HepG2 (cell line): Measurements from ENCODE around the gene TAC1.

Source experiments
- ARNT ChIP-seq: fragments of 450-650 bp; IDR thresholded peaks from 2 replicates; pipeline ENCODE4 v1.6.1; 2017
- EP300 ChIP-seq, 3 experiments: sonication (generic) in 1 of 3; formaldehyde crosslinking in 1 of 3; IDR thresholded peaks; 2 replicates each; pipeline versions ENCODE4 v1.5.1 to v1.6.1; 2011 to 2020; ENCODE audit warnings: low read depth in 2 of 3, low read length in 2 of 3, borderline replicate concordance in 1 of 3, improper control_type of control experiment in 1 of 3, mild to moderate bottlenecking in 1 of 3, missing genetic modification reagents in 1 of 3, moderate library complexity in 1 of 3
- ETV5 ChIP-seq: IDR thresholded peaks from 2 replicates; pipeline ENCODE4 v1.6.1; 2018; ENCODE audit warnings: missing biosample characterization, missing genetic modification reagents, inconsistent platforms, borderline replicate concordance
- FOXP1 ChIP-seq, 2 experiments: fragments of 450-650 bp in 1 of 2; IDR thresholded peaks; 2 replicates each; pipeline ENCODE4 v1.6.1; 2017 to 2018; ENCODE audit warnings: antibody characterized with exemption in 1 of 2
- HOXA5 ChIP-seq: sonication (generic); formaldehyde crosslinking; IDR thresholded peaks from 2 replicates; pipeline ENCODE4 v1.4.0; 2020; ENCODE audit warnings: missing genetic modification reagents
- KDM1A ChIP-seq: IDR thresholded peaks from 2 replicates; pipeline ENCODE4 v1.6.1; 2016; ENCODE audit warnings: missing compliant biosample characterization
- PRMT3 ChIP-seq: sonication (generic); formaldehyde crosslinking; IDR thresholded peaks from 2 replicates; pipeline ENCODE4 v1.8.1; 2022; ENCODE audit warnings: low read depth, mild to moderate bottlenecking, moderate library complexity, missing genetic modification reagents, borderline replicate concordance
- YY1 ChIP-seq: IDR thresholded peaks from 2 replicates; pipeline ENCODE4 v1.6.1; 2011; ENCODE audit warnings: low read length, low read depth, moderate library complexity, mild to moderate bottlenecking; ENCODE audit not compliant: insufficient read depth, insufficient replicate concordance
- ZNF274 ChIP-seq: sonication (generic); formaldehyde crosslinking; IDR thresholded peaks from 2 replicates; pipeline ENCODE4 v1.5.1; 2020; ENCODE audit warnings: mild to moderate bottlenecking, missing genetic modification reagents
- ZNF768 ChIP-seq: sonication (generic); formaldehyde crosslinking; IDR thresholded peaks from 2 replicates; pipeline ENCODE4 v1.4.0; 2020; ENCODE audit warnings: missing genetic modification reagents
- TF ChIP-seq, protein P1 (sequence below): sonication (generic); formaldehyde crosslinking; conservative IDR thresholded peaks from 2 replicates; pipeline ENCODE4 v1.4.0; 2020; ENCODE audit warnings: missing genetic modification reagents

GRCh38 chr7:97748482-97748881 is 16.6 kb downstream of the TAC1 start:
- TF ChIP-seq ZNF768 = no peak
- no peak for TF ChIP-seq PRMT3
- TF ChIP-seq ZNF274 (CRISPR knock-in tag) = no peak
- TF ChIP-seq ETV5 (CRISPR knock-in tag) = no peak
- TF ChIP-seq EP300 (IDR thresholded peaks at IDR 0.05; ENCODE audit: low read depth in 2 of 2, low read length in 2 of 2) = no peak
- no peak for TF ChIP-seq EP300 (CRISPR knock-in tag; IDR thresholded peaks at IDR 0.05; ENCODE audit: borderline replicate concordance)
- TF ChIP-seq ARNT = no peak
- no peak for TF ChIP-seq KDM1A (CRISPR knock-in tag)
- TF ChIP-seq HOXA5 (CRISPR knock-in tag) = no peak
- no peak for TF ChIP-seq YY1
- TF ChIP-seq, protein P1, sequence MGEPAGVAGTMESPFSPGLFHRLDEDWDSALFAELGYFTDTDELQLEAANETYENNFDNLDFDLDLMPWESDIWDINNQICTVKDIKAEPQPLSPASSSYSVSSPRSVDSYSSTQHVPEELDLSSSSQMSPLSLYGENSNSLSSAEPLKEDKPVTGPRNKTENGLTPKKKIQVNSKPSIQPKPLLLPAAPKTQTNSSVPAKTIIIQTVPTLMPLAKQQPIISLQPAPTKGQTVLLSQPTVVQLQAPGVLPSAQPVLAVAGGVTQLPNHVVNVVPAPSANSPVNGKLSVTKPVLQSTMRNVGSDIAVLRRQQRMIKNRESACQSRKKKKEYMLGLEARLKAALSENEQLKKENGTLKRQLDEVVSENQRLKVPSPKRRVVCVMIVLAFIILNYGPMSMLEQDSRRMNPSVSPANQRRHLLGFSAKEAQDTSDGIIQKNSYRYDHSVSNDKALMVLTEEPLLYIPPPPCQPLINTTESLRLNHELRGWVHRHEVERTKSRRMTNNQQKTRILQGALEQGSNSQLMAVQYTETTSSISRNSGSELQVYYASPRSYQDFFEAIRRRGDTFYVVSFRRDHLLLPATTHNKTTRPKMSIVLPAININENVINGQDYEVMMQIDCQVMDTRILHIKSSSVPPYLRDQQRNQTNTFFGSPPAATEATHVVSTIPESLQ (CRISPR knock-in tag) = no peak
- TF ChIP-seq FOXP1 (IDR thresholded peaks at IDR 0.05) = no peak
- no peak for TF ChIP-seq FOXP1 (CRISPR knock-in tag; IDR thresholded peaks at IDR 0.05)
